IPS-15b (cell line): ENCODE results near the gene LRMDA.

Source experiments
- H3K27me3 ChIP-seq: one replicate; pipeline ENCODE4 v1.6.1; 2013; ENCODE audit warnings: low read length; ENCODE audit not compliant: control insufficient read depth, insufficient read depth
- H3K36me3 ChIP-seq: one replicate; pipeline ENCODE4 v1.6.1; 2013; ENCODE audit warnings: low read length; ENCODE audit not compliant: control insufficient read depth, insufficient read depth
- H3K4me1 ChIP-seq: one replicate; pipeline ENCODE4 v1.6.1; 2013; ENCODE audit warnings: mild to moderate bottlenecking, low read length; ENCODE audit not compliant: control insufficient read depth, insufficient read depth
- H3K4me3 ChIP-seq: one replicate; pipeline ENCODE4 v1.5.1; 2013; ENCODE audit warnings: low read depth, low read length
- H3K9ac ChIP-seq: one replicate; pipeline ENCODE4 v1.6.1; 2013; ENCODE audit warnings: low read depth, mild to moderate bottlenecking, low read length
- H3K9me3 ChIP-seq: one replicate; pipeline ENCODE4 v1.6.1; 2013; ENCODE audit warnings: mild to moderate bottlenecking, low read length; ENCODE audit not compliant: control insufficient read depth, insufficient read depth

LRMDA gene

DNA sequence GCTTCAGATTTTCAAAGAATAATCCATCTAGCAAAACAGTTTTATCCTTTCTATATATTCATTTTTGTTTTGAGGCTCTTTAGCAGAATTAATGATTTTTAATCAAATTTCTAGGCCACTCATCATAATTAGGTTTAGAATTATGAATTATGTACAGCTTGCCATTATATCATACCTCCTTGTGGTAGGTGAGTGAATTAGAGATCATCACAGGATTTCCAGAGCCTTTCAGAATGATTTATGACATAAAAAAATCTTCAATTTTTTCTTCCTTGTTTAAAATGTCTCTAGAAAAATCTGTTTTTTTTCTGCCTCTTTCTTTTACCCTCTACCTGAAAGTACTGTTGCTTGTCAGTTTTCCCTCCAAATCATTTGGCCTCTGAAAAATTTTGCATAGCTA, 433.3 kb downstream of the LRMDA start:
- Histone ChIP-seq H3K27me3 (no peaks in the 10 kb centered on the region), H3K9me3 (no peaks in the 10 kb centered on the region), H3K9ac (no peak overlapping the region)

DNA sequence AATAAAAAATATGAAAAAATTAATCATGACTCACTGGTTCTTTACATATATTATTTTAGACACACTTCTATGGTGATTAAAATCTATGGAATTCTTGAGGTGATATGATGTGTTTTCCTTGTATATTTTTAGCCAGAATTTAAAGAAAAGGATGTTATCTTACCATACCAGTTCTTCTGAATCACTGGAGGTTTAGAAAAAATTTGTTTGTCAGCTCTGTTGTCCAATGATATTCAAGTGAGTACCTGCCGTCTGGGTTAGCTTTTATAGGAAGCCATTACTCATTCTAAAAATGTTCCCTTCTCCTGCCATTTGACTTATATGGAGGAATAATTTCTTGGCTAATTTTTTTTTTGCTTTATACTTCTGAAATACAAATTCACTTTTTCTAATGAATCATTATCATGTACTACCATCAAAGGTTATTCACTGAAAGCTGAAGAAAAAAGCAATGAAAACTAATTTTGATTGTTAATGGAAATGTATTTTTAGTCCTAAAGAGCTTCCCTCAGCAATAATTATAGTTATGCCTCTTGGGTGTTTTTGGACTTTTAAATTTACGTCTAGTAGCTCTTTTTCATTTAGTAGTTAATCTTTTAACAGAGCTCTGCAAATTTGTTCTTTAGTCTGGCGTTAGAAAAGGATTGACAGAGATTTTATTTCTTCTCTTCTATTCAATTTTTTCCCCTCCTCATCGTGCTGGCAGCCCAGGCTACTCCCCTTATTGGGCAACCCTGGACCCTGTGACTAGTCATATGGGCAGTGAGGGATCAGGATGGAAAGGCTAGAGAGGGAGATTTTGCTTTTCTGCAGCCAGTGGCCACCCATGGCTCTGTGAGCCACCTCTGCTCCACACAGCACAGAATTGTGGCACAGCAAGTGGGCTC, 434.2 kb downstream of the LRMDA start:
- H3K9ac ChIP-seq = no peak overlapping the region
- no peaks in the 10 kb centered on the region for H3K36me3 ChIP-seq
- no peaks in the 10 kb centered on the region for H3K4me1 ChIP-seq
- no peaks in the 10 kb centered on the region for H3K9me3 ChIP-seq
- H3K27me3 ChIP-seq = no peaks in the 10 kb centered on the region
- H3K4me3 ChIP-seq = no peak overlapping the region

More for the DNA sequence above, 433.3 kb downstream of the LRMDA start:
- Histone ChIP-seq H3K4me1 (no peaks in the 10 kb centered on the region), H3K4me3 (no peak overlapping the region), H3K36me3 (no peaks in the 10 kb centered on the region)

DNA sequence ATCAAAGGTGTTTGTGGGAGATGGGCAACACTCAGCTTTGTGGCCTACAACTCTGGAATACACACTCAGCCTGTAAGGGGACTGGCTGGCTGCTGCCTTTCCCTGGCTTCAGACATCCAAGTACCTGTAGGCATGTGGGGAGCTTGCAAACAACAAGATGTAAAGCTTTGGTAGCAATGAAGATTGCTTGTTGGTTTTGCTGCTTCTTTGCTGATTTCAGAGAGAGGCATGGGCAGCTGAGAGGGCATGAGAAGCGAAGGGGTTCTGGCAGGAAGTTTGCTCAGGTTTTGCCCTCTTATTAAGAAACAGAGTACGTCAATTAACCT, 434.8 kb downstream of the LRMDA start:
- Histone ChIP-seq H3K36me3 (no peaks in the 10 kb centered on the region), H3K4me1 (no peaks in the 10 kb centered on the region), H3K27me3 (no peaks in the 10 kb centered on the region), H3K9me3 (no peaks in the 10 kb centered on the region), H3K9ac (no peak overlapping the region), H3K4me3 (no peak overlapping the region)

DNA sequence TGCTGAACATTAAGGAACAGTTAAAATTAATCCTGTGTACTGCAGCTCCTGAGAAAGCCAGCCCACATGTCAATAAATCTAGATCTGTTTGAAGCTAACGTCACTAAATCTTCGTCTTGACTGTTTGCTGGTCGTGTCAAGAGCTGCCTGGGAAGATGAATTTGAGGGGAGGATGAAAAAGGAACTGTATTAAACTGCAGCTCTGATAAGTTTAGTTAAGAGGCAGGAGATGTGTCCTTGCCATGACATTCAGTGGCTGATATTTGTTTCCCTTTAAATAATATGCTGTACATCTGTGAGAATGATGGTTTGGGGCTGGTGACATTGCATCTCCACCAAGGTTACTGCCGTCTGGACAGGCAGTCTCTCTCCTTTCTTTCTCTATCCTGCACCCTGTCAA, 435.3 kb downstream of the LRMDA start:
- no peaks in the 10 kb centered on the region for H3K4me1 ChIP-seq
- no peaks in the 10 kb centered on the region for H3K36me3 ChIP-seq
- H3K9me3 ChIP-seq = no peaks in the 10 kb centered on the region
- no peak overlapping the region for H3K4me3 ChIP-seq
- no peak overlapping the region for H3K9ac ChIP-seq
- H3K27me3 ChIP-seq = no peaks in the 10 kb centered on the region

DNA sequence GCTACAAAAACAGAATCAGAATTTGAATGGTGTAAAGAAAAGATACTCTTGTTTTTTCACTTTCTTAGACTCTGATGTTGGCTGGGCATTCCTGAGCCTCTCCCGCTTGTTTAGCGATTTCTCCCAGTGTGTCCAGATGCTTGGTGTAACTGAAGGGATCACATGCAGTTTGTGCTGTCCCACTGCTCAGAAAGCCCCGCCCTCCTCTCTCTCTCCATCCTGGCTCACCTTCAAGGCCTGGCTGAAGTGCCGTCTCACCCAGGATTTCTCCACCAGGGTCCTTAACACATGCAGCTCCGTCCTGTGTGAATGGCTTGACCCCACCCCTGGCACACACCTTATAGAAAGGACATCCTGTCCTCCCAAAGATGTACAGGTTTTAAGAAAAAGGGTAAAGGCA, 437.1 kb downstream of the LRMDA start:
- Histone ChIP-seq H3K36me3 (no peaks in the 10 kb centered on the region), H3K4me1 (no peaks in the 10 kb centered on the region), H3K9me3 (no peaks in the 10 kb centered on the region), H3K4me3 (no peak overlapping the region), H3K9ac (no peak overlapping the region), H3K27me3 (no peaks in the 10 kb centered on the region)

DNA sequence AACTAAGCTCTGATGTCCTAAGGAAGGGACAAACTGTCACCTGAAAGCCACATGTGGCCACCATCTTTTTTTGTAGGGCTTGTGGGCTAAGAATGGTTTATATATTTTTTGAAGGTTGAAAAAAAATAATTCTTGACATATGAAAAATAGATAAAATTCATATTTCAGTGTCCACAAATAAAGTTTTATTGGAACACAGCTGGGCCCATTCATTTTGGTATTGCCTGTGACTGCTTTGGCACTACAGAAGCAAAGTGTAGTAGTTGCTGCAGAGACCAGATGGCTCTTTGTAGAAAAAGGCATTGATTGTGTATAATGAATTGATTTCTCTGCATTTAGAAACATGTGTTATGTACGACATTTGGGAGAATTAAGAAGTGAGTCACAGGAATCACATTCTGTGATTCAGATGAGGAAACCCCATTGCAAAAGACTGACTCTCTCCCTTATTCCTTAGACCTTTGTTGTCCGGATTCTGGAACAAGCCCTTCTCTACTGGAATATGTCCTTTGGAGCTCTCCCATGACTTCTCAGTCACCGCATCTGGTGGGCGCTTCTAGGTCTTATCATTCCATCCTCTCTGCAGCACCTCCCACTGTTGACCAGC, 438.7 kb downstream of the LRMDA start:
- H3K4me1 ChIP-seq = no peaks in the 10 kb centered on the region
- no peak overlapping the region for H3K9ac ChIP-seq
- H3K27me3 ChIP-seq = no peaks in the 10 kb centered on the region
- no peaks in the 10 kb centered on the region for H3K36me3 ChIP-seq
- H3K9me3 ChIP-seq = no peaks in the 10 kb centered on the region
- no peak overlapping the region for H3K4me3 ChIP-seq

DNA sequence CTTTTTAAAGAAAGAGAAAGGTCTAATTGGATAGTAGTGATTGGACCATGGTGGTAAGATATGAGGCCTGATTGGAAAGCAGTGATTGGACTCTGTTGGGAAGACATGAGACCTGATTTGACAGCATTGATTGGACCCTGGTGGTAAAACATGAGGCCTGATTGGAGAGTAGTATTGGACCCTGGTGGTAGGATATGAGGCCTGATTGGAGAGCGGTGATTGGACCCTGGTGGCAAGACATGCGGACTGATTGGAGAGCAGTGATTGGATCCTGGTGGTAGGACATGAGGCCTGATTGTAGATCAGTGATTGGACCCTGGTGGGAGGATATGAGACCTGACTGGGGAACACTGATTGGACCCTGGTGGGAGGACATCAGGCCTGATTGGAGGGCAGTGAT, 444.3 kb downstream of the LRMDA start:
- H3K4me3 ChIP-seq = no peak overlapping the region
- H3K4me1 ChIP-seq = no peaks in the 10 kb centered on the region
- no peaks in the 10 kb centered on the region for H3K27me3 ChIP-seq
- no peaks in the 10 kb centered on the region for H3K36me3 ChIP-seq
- H3K9ac ChIP-seq = no peak overlapping the region
- no peaks in the 10 kb centered on the region for H3K9me3 ChIP-seq

DNA sequence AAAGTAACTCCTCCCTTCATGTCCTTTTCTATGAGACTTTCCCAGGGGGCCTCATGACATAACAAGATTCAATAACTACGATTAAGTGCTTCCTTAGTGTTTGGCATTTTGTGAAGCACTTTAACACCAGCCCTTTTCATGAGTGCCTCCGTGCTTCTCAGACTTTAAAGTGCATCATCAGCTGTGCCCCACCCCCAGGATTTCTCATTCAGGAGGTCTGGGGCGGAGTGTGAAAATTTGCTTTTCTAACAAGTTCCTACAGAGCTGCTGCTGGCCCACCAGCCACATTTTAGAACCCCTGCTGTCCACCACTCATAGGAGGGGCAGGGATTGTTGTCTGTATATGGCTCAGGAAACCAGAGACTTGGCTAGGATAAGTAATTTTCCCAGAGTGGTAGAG, 445.3 kb downstream of the LRMDA start:
- no peak overlapping the region for H3K4me3 ChIP-seq
- H3K9me3 ChIP-seq = no peaks in the 10 kb centered on the region
- H3K27me3 ChIP-seq = no peaks in the 10 kb centered on the region
- no peaks in the 10 kb centered on the region for H3K4me1 ChIP-seq
- H3K9ac ChIP-seq = no peak overlapping the region
- H3K36me3 ChIP-seq = no peaks in the 10 kb centered on the region

DNA sequence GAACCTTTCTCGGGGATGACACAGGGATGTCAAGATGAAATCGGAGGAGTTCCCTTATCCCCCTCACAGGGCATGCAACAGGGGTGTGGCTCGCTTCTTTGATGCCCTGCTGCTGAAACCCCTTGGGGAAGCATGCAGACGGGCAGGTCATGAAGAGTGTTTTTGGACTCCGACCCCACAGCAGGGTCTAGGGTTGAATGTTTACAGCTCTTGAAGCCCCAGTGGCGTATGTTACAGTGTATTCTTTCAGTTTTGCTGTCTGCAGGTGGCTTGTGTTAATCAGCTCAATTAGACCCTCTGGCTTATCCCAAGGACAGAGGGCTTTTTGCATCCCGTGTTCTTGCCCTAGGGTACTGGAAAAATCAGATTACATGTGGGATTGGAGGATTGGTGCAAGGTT, 446.5 kb downstream of the LRMDA start:
- Histone ChIP-seq H3K36me3 (no peaks in the 10 kb centered on the region), H3K9me3 (no peaks in the 10 kb centered on the region), H3K4me1 (no peaks in the 10 kb centered on the region), H3K27me3 (no peaks in the 10 kb centered on the region), H3K4me3 (no peak overlapping the region), H3K9ac (no peak overlapping the region)

DNA sequence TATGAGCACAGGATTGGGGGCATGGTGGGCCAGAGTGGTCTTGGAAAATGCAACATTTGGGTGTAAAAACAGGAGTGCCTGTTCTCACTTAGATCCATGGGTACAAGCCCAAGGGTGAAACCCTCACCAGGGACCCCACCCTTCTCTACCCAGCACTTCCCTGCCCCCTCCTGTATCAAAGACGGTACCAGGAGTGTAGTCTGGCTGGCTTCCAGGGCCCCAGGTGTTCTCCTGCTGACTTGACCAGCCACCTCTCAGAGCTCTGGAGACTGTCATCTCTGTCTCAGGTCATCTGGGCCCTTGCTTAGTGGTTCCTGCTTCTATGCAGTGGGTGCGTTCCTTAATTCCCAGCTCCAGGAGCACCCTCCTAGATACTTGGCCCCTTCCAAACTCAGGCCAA, 447.2 kb downstream of the LRMDA start:
- no peak overlapping the region for H3K4me3 ChIP-seq
- H3K9me3 ChIP-seq = no peaks in the 10 kb centered on the region
- no peak overlapping the region for H3K9ac ChIP-seq
- H3K36me3 ChIP-seq = no peaks in the 10 kb centered on the region
- no peaks in the 10 kb centered on the region for H3K27me3 ChIP-seq
- no peaks in the 10 kb centered on the region for H3K4me1 ChIP-seq

DNA sequence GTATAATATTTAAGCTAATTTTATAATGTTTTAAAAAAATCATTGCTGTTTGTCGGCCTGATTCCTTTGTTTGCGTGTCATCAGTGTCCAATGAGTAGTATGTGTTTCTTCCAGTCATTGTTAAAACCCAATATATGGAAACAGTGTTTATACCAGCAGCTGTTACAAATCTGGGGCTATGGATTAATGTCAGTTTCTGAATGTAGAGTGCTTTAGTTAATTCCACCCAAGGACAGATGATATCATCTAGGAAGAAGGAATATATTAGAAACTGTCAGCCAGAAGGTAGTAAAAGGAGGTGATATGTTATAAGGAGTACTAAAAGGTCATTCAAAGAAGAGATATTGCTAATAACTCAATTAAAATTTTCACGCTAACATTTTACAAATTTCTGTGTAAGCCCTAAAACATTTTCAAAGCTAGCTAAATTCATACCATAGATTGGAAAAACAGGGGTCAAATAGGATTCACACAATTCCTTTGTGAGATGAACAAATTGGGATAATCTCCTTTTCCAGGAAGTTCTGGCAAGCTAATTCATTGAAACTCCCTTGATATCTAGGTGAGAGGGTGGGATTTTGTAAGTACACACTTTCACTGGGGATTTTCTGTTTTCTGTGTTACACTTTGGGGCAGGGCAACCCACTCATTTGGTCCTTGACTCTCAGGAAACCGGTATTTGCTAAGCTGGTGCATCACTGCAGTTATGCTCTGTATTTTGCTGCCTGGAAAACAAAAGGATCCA, 448.8 kb downstream of the LRMDA start:
- no peaks in the 10 kb centered on the region for H3K36me3 ChIP-seq
- H3K9me3 ChIP-seq = no peaks in the 10 kb centered on the region
- H3K9ac ChIP-seq = no peak overlapping the region
- no peak overlapping the region for H3K4me3 ChIP-seq
- H3K27me3 ChIP-seq = no peaks in the 10 kb centered on the region
- no peaks in the 10 kb centered on the region for H3K4me1 ChIP-seq
